HG03558 (cell line): ENCODE measurements around the gene OR4E1.
"Not testable (repeated sequence)": the region's sequence is repeated elsewhere in the genome, so short reads cannot be mapped to it uniquely, and the experiment has no call there.

ENCODE experiments used
- ATAC-seq: cut with Tn5 transposase; IDR thresholded peaks from one replicate; pipeline ENCODE4 v1.9.1; 2021; ENCODE audit warnings: moderate number of reproducible peaks; ENCODE audit not compliant: unreplicated experiment; ENCODE audit errors: extremely low read depth

Gene OR4E1

GRCh38 chr14:21673718-21674117 is at the start of gene OR4E1:
TSS of gene OR4E1 (minus strand) at chr14:21673818. CDS start at chr14:21670935, 2,883 bp downstream.
- ATAC-seq: no peak

DNA sequence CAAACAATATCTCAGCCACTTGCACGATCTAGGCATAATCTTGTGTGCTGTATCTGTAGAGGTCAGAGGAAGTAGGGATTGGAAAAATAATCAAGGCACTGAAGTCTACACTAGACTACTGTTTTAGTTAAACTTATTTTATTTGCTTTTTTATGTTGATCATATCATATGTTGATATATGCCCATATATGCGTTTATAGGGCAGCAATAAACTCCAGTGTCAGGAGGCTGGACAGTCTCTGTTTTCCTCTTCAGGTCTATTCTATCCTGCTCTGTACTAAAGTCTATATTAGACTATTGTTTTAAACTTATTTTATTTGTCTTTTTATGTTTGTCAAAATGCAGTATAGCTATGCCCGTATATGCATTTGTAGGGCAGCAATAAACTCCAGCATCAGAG is 47.9 kb upstream of the OR4E1 start:
- no peak for ATAC-seq

DNA sequence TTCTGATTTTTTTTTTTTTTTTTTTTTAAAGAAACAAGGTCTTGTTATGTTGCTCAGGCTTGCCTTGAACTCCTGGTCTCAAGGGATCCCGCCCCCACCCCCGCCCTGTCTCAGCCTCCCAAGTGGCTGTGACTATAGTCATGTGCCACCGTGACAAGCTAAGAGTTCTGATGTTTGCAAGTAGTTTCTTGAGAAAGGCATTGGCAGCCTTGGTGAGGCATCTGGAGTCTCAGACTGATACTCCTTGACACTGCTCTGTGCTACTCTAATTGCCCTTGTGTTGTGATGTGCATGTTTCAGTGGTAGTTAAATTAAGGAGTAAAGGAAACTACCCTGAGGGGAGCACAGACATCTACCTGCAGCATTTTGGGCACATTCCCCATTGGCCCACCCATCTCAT is 46.2 kb upstream of the OR4E1 start:
- ATAC-seq: no peak

- ATAC-seq: no peak
Measured at GRCh38 chr14:21714318-21714929, 40.8 kb upstream of the OR4E1 start.

DNA sequence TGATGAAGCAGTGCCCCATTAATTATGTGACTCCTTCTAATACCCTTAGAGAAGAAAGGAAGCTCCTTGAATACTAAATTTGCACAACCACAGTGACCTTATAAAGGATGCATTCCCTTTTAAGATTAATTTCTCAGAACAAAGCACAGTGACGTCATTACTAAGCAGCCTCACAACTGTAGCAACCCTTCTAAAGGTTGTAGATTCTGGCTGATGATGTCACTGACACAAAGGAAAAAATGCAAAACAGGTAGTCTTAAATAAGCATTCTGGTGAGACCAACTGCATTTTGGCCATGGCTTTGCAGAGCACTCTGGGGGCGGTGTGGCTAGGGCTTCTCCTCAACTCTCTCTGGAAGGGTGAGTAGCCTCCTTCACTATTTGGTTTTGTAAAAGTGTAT is 38.4 kb upstream of the OR4E1 start:
- no peak for ATAC-seq

DNA sequence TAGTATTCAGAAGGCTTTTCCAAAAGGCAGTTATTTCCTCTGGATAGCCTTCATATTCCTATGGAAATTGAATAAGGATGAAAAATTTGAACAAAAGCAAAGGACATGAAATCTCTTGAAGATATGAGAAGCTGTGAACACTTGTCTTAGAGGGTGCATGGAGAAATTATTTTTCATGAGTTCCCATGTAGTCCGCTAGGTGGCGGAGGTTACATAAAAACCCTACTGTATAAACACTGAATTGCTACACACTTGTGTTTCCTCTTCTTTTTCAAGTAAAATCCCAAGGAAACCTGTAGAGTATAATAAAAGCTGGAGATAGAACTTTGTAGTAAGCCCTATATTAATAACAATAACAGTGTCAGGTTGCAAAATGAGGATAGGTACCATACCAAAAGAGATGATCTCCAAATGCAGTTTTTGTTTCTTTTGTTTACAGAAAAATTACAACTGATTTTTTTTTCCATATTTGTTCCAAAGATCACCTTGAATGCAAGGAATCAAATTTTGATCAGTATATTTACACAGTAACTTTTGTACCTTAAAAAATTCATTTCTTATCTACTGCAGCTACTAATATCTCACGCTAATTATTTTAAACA is 37.8 kb upstream of the OR4E1 start:
- ATAC-seq: no peak

DNA sequence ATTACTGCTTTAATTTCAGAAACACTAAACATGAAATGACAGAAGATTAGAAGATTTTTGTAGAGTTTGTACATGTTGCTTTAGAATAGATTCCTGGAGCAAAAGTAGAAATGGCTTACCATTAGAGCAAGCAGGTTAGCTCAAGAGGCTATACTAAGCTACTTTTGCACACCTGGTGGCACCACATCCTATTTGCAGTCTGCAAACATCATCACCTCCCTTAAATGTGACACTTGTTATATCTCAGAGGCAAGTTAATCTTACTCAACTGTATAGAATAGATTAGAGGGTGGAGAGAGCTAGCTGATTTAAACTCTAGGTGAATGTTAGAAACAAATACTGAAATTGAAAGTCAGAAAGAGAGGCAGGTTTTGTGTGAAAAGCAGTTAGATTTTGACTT is 30.7 kb upstream of the OR4E1 start:
- ATAC-seq: no peak

DNA sequence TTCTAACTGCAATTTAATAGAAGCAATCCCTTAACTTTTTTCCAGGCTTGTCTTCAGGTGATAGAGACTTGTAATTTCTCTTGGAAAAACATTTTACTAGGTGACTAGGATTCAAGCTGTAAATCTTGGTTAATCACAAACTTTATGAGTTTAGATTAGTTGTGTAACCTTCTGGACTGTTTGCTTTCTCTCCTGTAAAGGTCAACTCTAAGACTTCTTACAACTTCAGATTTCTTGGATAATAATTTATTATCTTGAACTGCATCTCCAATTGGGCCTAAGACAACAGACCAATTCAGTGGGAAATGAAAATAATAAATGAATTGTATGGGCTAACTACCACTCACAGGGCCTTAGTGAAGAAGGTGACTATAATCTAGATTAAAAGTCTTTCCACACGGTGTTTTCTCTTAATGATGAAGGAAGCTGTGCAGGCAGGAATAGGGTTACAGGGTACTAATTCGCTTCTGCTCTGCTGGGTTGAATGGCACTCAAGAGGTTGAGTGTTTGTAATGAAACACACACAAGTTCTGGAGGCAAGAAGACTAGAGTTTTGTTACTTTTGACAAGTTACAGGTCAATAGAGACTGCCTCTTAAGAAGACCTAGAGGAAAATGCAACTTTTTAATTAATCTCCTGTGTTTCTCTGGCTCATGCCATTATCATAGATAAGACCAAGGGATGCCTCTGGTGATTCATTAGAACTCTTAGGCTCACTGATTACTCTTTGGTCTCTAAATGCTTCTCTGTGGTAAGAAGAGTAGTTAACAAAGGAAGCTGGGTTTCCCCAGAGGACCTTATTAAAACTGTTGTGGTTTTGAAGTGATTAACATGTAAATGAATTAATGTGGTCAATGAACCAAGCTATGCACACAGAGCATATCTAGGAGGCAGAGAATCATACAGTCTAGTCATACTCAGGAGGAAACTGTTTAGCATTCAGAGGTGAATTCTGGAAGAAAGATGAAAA is 30.0 kb upstream of the OR4E1 start:
- no peak for ATAC-seq

GRCh38 chr14:21702316-21702715 is 28.7 kb upstream of the OR4E1 start:
- no peak for ATAC-seq

- no peak for ATAC-seq
Measured at GRCh38 chr14:21699551-21699950, 25.9 kb upstream of the OR4E1 start.

GRCh38 chr14:21698538-21698937 is 24.9 kb upstream of the OR4E1 start:
- ATAC-seq: not testable (repeated sequence)

GRCh38 chr14:21697662-21698061 is 24.0 kb upstream of the OR4E1 start:
- ATAC-seq: not testable (repeated sequence)

- no peak for ATAC-seq
Measured at GRCh38 chr14:21694425-21694824, 20.8 kb upstream of the OR4E1 start.

DNA sequence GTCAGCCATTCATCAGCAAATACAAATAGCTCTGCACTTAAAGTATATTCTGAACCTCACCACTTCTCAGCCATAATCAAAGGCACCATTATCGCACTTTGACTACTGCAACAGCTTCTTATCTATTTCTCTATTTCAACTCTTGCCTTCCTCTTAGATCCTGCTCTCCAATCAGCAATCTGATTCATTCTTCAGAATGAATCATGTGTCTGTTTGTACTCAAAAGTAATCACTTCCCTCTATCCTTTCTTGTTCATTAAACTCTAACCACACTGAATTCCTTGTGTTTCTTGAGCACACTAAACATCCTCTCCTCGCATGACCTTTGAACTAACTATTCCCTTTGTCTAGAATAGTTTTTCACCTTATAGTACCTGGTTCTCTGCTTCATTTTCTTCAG is 12.8 kb upstream of the OR4E1 start:
- no peak for ATAC-seq

DNA sequence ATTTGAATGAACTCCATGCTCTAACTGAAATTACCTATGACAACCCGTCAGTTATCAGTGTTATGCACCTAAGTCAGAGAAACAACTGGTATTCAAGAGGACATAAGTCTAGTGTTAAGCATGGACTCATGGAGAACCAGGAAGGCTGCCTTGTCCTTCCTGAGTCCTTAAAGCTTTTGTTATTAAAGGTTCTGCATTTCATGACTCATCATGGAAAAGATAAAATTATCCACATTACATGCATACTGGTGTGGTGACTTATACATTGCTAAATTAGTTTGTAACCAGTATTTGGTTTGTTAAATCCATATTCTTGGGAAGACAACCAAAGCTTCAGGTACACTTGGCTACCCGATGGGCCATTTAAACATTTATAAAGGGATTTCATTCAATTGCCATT is 6.5 kb upstream of the OR4E1 start:
- no peak for ATAC-seq

DNA sequence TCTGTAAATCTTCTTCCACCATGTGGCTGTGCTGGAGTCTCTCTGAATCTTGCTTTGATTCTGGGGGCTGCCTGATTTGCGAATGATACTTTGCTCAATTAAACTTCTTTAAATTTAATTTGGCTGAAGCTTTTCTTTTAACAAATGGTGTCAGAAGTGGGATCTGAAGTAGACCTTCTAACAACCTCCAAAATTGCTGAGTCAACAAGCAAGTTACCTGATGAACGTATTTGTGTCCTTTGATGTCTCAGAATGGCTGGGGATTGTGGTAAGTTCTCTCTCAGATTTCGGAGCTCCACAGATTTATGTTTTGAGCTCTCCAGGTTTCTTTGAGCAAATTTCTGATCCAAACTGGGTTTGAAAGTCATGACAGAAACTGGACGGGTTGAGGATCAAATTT is 1.9 kb upstream of the OR4E1 start:
- ATAC-seq: no peak

- no peak for ATAC-seq
Measured at GRCh38 chr14:21672116-21672515, 1.5 kb downstream of the OR4E1 start.

DNA sequence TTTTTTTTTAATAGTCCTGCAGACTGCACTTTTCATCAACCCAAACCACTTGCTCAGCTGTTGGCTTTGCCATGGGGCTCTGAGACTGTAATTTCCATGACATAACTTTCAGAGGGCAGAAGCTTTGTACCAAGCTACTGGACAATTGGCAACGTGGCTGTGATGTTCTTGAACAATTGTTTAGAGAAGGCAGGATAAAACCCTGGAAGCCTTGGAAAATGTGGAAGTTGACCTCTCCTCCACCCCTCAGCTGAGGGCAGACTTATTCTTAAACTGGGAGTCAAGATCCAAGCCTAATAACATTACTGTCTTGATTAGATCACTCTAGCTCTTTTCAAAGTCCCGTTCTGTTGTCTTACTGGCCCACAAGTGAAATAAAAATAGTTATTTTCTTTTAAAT is 2.2 kb downstream of the OR4E1 start:
- no peak for ATAC-seq

DNA sequence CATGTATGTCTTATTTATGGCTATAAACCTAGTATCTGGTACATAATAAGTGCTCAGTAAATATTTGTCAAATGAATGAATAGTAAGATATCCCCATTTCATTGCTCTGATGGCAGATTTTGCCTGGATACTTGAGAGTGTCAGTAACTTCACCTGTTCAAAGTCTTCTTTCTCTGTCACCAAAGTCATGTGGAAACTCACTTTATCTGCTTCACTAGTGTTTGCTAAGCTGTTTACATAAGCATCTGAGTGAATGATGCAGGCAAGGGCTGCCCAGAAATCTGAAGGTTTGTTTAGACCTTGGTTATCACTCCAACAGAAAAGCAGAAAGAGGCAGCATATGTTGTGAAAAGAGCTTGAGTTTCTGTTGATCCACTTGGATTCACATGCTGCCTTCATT is 4.3 kb downstream of the OR4E1 start:
- ATAC-seq: no peak

DNA sequence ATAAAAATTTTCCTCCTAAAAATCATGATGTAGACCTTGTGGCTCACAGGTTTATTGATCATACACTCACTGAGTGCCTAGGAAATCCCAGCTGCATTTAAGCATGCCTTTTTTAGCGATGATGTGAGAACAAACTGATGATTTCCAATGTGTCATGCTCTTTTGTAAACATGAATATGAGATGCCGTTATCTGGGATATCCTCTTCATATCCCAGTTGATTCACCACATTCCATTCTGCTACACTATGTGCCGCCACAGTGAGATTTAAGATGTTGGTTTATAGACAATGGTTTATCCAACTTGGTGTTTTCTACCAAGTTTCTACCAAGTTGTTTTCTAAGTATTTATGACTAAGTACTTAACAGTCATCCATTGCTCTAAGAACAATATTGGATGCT is 5.2 kb downstream of the OR4E1 start:
- ATAC-seq: no peak

DNA sequence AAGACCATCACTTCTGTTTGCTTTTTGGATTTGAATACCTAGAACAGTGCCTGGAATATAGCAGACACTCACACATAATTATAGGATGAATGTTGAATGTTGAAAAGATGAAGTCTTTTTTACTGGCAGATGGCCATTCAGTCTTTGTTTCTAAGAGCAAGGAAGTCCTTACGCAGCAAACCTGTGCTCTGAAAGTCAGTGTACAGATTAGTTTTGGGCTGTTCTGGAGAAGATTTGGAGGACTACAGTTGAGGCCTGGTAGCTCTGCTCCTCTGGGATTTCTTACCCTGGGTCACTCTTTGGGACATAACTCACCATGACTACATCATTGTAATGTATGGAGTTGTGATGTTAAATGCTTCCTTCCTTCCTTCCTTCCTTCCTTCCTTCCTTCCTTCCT is 16.6 kb downstream of the OR4E1 start:
- no peak for ATAC-seq
